HG02943 (cell line): ENCODE measurements around the gene NAT8L.
A peak's percentile ranks its signal among the peaks of the same experiment; 100 is the strongest.
"Not testable (repeated sequence)": the region's sequence is repeated elsewhere in the genome, so short reads cannot be mapped to it uniquely, and the experiment has no call there.

Experiments used
- ATAC-seq: cut with Tn5 transposase; IDR thresholded peaks from one replicate; pipeline ENCODE4 v1.9.1; 2021; ENCODE audit warnings: mild to moderate bottlenecking, low read depth, moderate library complexity; ENCODE audit not compliant: unreplicated experiment

The NAT8L gene

GRCh38 chr4:2059046-2059725, at the start of gene NAT8L:
NAT8L (plus strand) TSS chr4:2059327; CDS start chr4:2059512, 185 bp downstream.
- no peak for ATAC-seq

- ATAC-seq: peak; percentile 13
Measured at GRCh38 chr4:2009651-2010233, 49.4 kb upstream of the NAT8L start.

GRCh38 chr4:2011583-2011982, 47.5 kb upstream of the NAT8L start:
- no peak for ATAC-seq

GRCh38 chr4:2015008-2015407, 44.1 kb upstream of the NAT8L start:
- no peak for ATAC-seq

GRCh38 chr4:2021358-2022018, 37.6 kb upstream of the NAT8L start:
- not testable (repeated sequence) for ATAC-seq

GRCh38 chr4:2024683-2025082, 34.4 kb upstream of the NAT8L start:
- ATAC-seq: no peak

GRCh38 chr4:2025817-2026216, 33.3 kb upstream of the NAT8L start:
- no peak for ATAC-seq

GRCh38 chr4:2027120-2027519, 32.0 kb upstream of the NAT8L start:
- ATAC-seq: not testable (repeated sequence)

- not testable (repeated sequence) for ATAC-seq
Measured at GRCh38 chr4:2031161-2031560, 28.0 kb upstream of the NAT8L start.

- ATAC-seq: no peak
Measured at GRCh38 chr4:2036327-2036726, 22.8 kb upstream of the NAT8L start.

- no peak for ATAC-seq
Measured at GRCh38 chr4:2036866-2037265, 22.3 kb upstream of the NAT8L start.

- no peak for ATAC-seq
Measured at GRCh38 chr4:2040391-2041238, 18.5 kb upstream of the NAT8L start.

- ATAC-seq: no peak
Measured at GRCh38 chr4:2041239-2042130, 17.6 kb upstream of the NAT8L start.

- ATAC-seq: no peak
Measured at GRCh38 chr4:2042204-2042946, 16.8 kb upstream of the NAT8L start.

- no peak for ATAC-seq
Measured at GRCh38 chr4:2042947-2043395, 16.2 kb upstream of the NAT8L start.

GRCh38 chr4:2043396-2044118, 15.6 kb upstream of the NAT8L start:
- ATAC-seq: no peak

- no peak for ATAC-seq
Measured at GRCh38 chr4:2044119-2044485, 15.0 kb upstream of the NAT8L start.
